ENCODE results near the gene PKDCC.
"Not testable (repeated sequence)": the region's sequence is repeated elsewhere in the genome, so short reads cannot be mapped to it uniquely, and the experiment has no call there.

PKDCC gene

GRCh38 chr2:42050703-42051542 is 3.1 kb downstream of the PKDCC start:
- no peak for DNase-seq

- no peak for DNase-seq
Observed at GRCh38 chr2:42051543-42052235, 3.9 kb downstream of the PKDCC start.

- DNase-seq: no peak
Observed at GRCh38 chr2:42052702-42053481, 5.1 kb downstream of the PKDCC start.

- no peak for DNase-seq
Observed at GRCh38 chr2:42053482-42053790, 5.6 kb downstream of the PKDCC start.

- no peak for DNase-seq
Observed at GRCh38 chr2:42053791-42054701, 6.2 kb downstream of the PKDCC start.

- DNase-seq: no peak
Observed at GRCh38 chr2:42054714-42055430, 7.1 kb downstream of the PKDCC start.

- DNase-seq: no peak
Observed at GRCh38 chr2:42055573-42056514, 8.0 kb downstream of the PKDCC start.

GRCh38 chr2:42057159-42057901 is 9.5 kb downstream of the PKDCC start:
- no peak for DNase-seq

- no peak for DNase-seq
Observed at GRCh38 chr2:42057902-42058450, 10.2 kb downstream of the PKDCC start.

GRCh38 chr2:42059261-42059898 is 11.6 kb downstream of the PKDCC start:
- DNase-seq: no peak

- DNase-seq: no peak
Observed at GRCh38 chr2:42060028-42060427, 12.2 kb downstream of the PKDCC start.

- no peak for DNase-seq
Observed at GRCh38 chr2:42060718-42061619, 13.1 kb downstream of the PKDCC start.

- no peak for DNase-seq
Observed at GRCh38 chr2:42061839-42062238, 14.0 kb downstream of the PKDCC start.

GRCh38 chr2:42063431-42064171 is 15.8 kb downstream of the PKDCC start:
- DNase-seq: no peak

- DNase-seq: no peak
Observed at GRCh38 chr2:42064417-42064942, 16.7 kb downstream of the PKDCC start.

GRCh38 chr2:42065753-42066152 is 17.9 kb downstream of the PKDCC start:
- DNase-seq: not testable (repeated sequence)

GRCh38 chr2:42067001-42067400 is 19.2 kb downstream of the PKDCC start:
- not testable (repeated sequence) for DNase-seq
